ENCODE results near the gene DNASE1L1.

The DNASE1L1 gene

GRCh38 chrX:154367474-154368308, 41.4 kb downstream of the DNASE1L1 start:
- no peak for DNase-seq (ENCODE audit: low read depth)

DNA sequence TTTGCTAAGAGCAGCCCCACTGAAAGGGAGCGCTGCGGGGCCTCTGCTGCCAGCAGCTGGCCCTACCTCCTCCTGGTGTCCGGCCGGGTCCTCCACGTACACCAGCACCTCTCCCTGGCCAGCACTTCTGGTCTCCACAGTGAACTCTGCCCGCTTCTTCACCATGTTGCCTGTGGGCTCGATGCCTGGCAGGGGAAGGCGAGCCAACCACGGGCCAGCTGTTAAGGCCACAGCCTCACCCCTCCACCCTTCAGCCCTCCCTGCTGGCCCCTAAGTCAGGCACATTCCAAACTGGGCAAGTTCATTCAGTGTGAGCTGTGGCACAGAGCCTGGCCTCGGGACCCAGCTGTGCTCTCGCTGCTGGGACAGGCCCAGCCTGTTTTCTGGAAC, 42.4 kb downstream of the DNASE1L1 start:
- peak; percentile 45 for DNase-seq (ENCODE audit: low read depth)

DNA sequence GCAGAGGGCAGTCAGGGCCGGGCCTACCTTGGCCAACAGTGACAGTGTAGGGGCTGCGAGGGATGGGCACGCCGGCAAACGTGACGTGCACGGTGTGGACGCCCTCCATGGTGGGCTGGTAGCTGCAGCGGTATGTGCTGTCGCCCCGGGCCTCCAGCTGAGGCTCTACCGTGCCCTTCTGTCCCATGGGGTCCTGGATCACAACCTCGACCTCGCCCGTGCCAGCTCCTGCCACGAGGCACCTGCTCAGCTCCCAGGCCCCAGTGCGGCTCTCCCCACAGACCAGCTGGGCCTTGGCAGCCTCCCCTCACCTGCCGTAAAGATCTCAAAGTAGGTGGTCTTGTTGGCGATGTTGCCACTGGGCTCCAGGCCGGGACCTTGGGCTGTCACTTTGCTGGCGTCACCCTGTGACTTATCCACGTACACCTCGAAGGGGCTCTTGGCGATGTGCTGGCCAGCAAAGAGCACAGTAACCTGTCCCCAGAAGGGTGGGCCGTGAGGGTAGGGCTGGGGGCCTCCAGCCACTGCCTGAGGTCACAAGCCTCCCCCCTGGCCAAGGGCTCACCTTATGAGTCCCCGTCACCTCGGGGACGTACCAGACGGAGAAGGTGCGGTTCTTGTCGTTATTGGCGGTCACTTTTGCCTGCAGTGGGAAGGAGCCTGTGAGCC, 42.9 kb downstream of the DNASE1L1 start:
- no peak for DNase-seq (ENCODE audit: low read depth)

- no peak for DNase-seq (ENCODE audit: low read depth)
Observed at GRCh38 chrX:154365052-154365600, 43.9 kb downstream of the DNASE1L1 start.

GRCh38 chrX:154363706-154364439, 45.2 kb downstream of the DNASE1L1 start:
- no peak for DNase-seq (ENCODE audit: low read depth)

GRCh38 chrX:154362085-154362742, 46.8 kb downstream of the DNASE1L1 start:
- no peak for DNase-seq (ENCODE audit: low read depth)

DNA sequence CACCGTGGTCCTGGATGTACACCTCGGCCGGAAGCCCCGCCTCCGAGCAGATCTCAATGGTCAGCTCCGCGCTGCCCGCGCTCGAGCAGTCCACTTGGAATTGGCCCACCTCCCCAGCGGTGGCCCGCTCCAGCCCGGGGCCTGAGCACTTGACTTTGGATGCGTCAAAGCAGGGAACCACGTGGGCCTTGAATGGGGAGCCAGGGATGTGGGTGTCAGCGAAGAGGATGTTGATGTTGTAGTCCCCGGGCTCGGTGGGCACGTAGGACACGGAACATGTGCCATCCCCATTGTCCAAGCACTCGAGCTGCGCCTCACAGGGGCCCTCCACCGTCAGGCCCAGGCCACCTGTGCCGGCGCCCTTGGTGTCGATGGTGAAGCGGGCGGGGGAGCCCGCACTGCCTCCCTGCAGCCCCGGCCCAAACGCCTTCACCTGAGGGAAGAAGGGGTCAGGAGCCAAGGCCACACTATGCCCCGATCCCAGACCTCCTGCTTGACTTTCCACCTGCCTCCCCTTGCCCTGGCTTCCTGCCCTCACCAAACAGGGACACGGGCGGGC, 48.8 kb downstream of the DNASE1L1 start:
- DNase-seq (ENCODE audit: low read depth) = no peak

GRCh38 chrX:154359362-154360154, 49.5 kb downstream of the DNASE1L1 start:
- DNase-seq (ENCODE audit: low read depth) = no peak

DNA sequence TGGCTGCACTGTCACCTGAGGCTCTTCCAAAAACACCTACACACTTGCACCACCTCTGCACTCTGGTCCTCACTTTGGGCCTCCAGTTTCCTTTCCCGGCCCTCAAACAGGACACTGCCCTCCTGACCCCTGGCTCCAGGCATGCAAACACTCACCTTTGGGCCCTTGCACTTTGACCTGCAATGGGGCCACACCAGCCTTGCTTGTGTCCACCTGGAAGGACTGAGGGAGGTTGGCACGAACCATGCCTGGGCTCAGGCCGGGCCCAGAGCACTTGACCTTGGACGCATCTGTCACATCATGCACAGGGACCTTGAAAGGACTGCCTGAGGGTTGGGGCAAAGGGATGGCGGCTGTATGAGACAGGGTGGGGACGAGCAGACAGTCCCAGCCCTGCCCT, 50.2 kb downstream of the DNASE1L1 start:
- no peak for DNase-seq (ENCODE audit: low read depth)

DNA sequence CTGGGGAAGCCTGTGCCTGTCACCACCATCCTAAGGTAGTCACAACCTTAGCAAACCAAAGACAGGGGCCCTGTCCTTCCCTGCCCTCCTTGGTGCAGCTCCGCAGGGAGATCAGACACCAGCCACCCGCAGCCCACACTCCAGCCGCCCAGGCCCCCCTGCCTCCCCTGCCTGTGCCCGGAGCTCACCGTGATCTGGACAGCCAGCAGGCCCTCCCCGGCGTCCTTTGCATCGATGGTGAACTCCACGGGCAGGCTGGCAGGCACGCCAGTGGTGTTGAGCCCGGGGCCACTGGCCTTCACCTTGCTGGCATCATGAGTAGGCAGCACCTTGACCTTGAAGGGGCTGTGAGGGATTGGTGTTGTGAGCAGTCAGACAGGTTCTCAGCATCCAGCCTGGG, 51.0 kb downstream of the DNASE1L1 start:
- DNase-seq (ENCODE audit: low read depth) = no peak

DNA sequence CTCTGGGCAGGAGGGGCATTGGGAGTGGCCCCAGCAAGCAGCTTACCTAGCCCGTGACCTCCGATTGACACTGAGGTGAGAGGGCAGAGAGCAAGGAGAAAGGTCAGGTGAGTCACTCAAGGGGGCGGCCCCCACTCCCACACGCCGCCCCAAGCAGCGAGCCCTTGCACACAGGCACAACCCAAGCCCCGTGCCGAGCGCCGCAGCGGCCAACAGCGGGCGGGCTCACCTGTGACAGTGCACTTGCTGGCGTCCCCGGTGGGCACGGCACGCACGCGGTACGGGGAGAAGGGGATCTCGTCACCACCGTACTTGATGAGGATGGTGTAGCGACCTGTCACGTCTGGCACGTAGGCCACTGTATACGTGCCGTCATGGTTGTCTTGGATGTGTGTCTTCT, 51.8 kb downstream of the DNASE1L1 start:
- no peak for DNase-seq (ENCODE audit: low read depth)

DNA sequence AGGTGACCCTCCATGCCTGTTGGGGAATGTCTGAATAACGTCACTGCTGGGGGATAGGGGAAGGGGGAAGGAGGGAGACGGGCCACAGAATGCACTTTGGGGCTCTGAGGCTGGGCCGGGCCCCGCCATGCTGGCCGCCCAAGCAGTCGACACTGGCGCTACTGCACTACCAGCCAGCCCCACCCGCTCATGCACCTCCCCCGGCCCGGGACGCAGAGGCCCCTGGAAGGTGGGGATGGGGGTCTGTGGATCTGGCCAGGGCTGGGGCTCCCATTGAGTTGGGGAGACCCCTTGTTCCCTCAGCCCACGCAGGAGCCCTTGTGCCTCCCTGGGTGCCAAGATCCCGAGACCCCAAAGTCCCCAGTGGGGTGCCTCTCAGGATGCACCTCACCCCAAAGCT, 52.5 kb downstream of the DNASE1L1 start:
- DNase-seq (ENCODE audit: low read depth) = no peak

GRCh38 chrX:154355776-154356140, 53.3 kb downstream of the DNASE1L1 start:
- no peak for DNase-seq (ENCODE audit: low read depth)

DNA sequence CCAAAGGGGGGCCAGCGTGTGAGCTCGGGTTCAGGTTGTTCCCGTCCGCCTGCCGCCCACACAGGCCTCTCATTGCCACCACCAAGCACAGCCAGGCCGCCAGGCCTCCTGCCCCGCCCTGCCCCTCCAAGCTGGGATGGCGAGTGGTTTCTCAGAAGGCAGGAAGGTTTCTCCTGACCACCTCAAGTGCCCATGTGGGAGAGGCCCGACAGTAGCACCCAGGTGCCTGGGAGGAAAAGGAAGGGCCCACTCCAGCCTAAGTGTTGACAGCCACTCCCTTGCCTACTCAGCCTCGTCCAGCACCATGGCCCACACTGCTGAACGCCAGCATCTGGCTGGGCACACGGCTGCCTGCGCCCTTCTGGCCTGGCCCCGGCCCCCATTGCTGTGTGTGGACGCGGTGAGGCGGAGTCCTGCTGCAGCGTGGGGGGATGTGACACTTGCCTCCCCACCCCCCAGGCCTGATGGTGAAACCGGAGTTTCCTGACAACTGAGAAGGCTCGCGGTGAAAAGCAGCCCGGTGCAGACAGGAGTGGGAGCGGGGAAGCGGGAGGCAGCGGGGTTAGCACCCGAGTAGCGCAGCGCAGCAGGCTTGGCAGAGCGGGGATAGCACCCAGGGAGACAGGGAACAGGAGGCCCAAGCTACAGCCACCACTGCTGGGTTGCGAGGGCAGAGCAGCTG, 53.8 kb downstream of the DNASE1L1 start:
- no peak for DNase-seq (ENCODE audit: low read depth)

- DNase-seq (ENCODE audit: low read depth) = no peak
Observed at GRCh38 chrX:154354516-154354915, 54.5 kb downstream of the DNASE1L1 start.

- DNase-seq (ENCODE audit: low read depth) = no peak
Observed at GRCh38 chrX:154354013-154354412, 55.0 kb downstream of the DNASE1L1 start.

GRCh38 chrX:154353172-154353843, 55.7 kb downstream of the DNASE1L1 start:
- no peak for DNase-seq (ENCODE audit: low read depth)

GRCh38 chrX:154352466-154352865, 56.6 kb downstream of the DNASE1L1 start:
- DNase-seq (ENCODE audit: low read depth) = no peak

- DNase-seq (ENCODE audit: low read depth) = no peak
Observed at GRCh38 chrX:154352012-154352401, 57.0 kb downstream of the DNASE1L1 start.

All from fibroblast of gingiva (primary cell).